GM18870 (cell line): Measurements from ENCODE around the gene GAB4.
A peak's percentile ranks its signal among the peaks of the same experiment; 100 is the strongest.
"Not testable (repeated sequence)": the region's sequence is repeated elsewhere in the genome, so short reads cannot be mapped to it uniquely, and the experiment has no call there.

Experiments used
- ATAC-seq: cut with Tn5 transposase; IDR thresholded peaks from one replicate; pipeline ENCODE4 v1.9.1; 2021; ENCODE audit warnings: moderate library complexity; ENCODE audit not compliant: unreplicated experiment

GAB4 gene

DNA sequence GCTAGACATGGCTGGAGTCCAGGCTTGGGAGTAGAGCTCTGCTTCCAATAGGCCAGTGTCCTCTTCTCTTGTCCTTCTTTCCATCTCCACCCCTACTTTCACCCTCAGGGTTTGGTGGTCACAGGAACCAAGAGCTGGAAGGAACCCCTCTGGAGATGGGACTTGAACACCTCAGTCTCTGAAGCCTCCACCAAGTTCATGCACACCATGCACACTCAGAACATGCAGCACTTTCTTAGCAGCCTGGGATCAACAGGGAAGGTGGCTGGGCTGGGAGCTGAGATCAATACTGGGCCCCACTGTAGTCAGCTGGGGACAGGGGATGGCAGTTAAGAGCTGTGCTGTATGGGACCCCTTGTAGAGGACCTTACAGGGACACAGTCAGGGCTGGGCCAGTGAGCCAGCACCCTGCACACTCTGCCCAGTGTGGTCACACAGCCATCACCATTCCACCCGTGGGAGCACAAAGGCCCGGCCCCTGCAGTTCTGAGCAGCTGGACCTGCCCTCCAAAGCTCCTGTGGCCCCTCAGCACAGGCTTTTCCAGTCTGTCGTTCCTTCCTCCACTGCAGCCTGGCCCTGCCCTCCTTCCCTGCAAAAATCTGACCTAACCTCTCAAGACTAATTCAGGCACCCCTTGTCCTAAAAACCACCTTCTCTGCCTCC, 47.7 kb downstream of the GAB4 start:
- no peak for ATAC-seq

DNA sequence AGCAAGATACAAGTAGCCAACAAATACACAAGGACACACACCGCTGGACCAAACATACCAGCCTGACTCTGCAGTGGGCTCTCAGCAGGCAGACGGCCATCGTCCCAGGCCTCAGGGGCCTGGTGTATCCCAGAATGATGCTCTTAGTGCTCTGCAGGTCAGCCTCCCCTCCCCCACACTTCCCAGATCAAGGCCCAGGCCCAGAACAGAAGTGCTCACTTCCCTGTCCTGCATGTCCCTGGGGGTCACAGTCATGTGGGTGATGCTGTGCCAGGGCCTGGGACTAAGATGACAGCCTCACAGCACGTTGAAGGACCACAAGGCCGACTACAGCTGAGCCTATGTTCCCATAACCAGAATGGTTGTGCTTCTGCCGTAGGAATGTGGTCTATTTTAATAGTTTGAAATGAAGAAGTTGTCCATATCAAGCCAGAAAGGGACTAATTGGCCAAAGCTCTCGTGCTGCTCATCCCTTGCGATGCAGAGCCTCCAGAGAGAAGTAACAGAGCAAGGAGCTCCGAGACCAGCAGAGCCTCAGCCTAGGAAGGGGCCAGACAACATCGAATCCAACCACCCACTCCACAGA, 48.6 kb downstream of the GAB4 start:
- ATAC-seq: no peak

DNA sequence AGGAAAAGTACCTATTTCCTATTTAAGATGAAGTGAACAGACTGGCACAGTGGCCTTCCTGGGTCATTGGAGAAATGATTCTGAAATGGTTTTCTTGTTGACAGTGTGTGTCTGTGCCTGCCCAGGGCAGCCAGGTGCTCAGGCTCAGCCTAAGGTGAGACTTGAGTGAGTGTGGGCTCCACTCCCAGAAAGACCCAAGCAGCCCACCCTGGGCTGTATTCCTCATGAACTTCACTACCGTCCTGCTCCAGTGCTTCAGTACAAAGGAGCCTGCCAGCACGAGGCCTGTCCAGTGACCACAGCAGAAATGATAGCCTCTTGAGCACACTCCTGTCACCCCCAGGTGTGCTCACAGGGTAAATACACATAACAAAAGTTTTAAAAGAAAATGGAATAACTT, 49.5 kb downstream of the GAB4 start:
- ATAC-seq: no peak

DNA sequence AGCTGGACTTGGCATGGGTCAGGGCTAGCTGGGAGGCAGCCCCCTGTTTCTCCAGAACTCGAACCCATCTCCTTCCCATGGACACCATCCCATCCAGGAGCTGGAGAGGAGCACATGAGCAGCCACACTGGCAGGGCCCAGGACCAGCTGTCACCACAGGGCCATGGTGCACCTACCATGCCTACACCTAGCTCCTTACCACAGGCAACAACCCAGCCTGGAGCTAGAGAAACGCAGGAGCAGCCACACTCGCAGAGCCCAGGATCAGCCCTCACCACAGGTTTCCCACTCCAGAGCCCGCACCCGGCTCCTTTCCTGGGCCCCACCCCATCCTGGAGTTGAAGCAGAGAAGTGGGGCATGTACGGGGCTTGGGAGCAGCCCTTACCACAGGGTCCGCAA, 50.2 kb downstream of the GAB4 start:
- ATAC-seq: no peak

- no peak for ATAC-seq
Measured at GRCh38 chr22:16956290-16956689, 51.7 kb downstream of the GAB4 start.

GRCh38 chr22:16955678-16956210, 52.3 kb downstream of the GAB4 start:
- no peak for ATAC-seq

DNA sequence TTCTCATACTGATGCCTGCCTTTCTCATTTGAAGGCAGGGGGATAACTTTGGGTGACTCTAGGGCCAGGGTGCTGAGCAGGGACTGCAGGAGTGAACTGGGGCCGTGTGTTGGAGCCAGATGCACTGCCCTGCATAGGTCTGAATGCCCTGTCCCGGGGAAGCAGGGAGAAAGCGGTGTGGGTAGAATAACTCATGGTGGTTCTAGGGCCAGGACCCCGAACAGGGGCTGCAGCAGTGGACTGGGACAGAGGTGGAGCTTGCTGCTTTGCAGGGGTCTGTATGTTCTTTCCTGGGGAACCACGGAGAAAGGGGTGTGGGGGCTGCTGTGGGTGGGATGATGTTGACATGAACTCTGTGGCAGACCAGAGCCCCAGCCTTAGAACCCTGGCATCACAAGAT, 52.9 kb downstream of the GAB4 start:
- no peak for ATAC-seq

DNA sequence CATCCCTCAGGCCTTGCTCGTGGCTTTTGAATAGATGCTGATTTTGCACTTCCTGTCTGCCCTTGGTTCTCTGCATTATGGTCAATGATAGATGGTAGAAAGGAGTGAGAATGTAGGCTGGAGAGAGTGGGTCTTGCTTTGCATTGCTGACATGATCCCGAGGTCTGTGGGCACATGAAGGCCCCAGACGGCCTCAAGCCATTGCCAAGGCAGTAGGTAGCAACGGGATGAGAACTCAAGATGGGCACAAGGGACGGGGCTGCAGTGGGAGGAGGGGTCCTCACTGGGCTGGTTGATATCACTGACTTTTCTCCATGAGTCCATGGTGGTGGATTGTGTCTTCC, 54.0 kb downstream of the GAB4 start:
- ATAC-seq: no peak

- no peak for ATAC-seq
Measured at GRCh38 chr22:16953206-16954059, 54.6 kb downstream of the GAB4 start.

DNA sequence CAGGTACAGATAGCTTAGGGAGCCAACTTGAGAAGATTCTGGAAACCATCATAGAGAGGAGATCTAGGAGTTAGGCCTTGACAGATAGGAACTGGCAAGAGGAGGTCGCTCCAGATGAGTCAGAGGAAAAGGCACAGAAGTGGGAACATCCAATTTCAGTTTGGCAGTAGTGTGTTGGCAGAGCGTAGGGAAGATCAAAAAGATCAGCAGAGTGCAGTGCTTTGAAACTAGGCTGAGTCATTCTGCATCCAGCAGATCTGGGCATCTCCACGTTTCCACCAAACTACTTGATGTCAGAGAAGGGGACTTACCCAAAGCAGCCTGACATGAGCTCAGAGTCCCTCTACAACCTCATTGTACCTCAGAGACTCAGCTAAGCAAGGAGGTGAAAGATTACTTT, 58.5 kb downstream of the GAB4 start:
- ATAC-seq: peak; percentile 54

GRCh38 chr22:16937811-16938210, 70.2 kb downstream of the GAB4 start:
- no peak for ATAC-seq

GRCh38 chr22:16937209-16937608, 70.8 kb downstream of the GAB4 start:
- ATAC-seq: not testable (repeated sequence)

DNA sequence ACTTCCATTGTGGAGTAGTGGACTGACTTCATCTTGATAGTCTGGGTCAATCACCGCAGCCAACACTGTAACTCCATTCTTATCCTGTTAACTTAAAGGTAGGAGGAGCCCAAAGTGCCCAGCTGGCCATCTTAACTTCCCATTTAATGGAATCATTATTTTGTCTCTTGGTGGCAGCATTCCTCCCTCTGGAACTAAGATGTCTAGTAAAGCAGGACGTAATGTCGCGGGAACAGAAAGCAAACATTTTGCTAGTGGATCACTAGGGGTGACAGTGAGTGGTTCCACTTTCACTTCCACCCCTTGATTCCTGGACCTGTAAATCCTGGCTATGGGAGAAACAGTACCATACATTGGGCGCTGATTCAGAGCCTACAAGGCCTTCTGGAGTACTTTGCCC, 71.4 kb downstream of the GAB4 start:
- ATAC-seq: no peak

GRCh38 chr22:16935209-16935608, 72.8 kb downstream of the GAB4 start:
- no peak for ATAC-seq

GRCh38 chr22:16933291-16934282, 74.4 kb downstream of the GAB4 start:
- no peak for ATAC-seq

DNA sequence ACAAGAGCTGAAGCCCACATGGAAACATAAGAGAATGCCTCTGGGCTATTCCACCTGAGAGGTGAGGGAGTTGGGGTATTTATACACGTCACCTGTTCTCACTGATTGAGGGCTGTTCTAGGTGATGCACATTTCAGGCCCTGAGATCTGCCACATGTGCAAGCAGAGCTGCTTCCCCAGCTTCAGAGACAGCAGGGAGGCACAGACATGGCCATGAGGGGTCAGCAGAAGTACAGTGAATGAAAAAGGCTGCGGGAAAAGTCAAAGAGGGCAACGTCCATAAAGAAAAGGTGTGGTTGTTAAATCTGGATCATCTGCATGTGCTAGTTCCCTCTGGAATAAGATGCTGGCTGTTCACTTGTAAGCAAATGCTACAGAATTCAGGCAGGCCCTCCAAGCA, 75.4 kb downstream of the GAB4 start:
- ATAC-seq: no peak

GRCh38 chr22:16925407-16925966, 82.5 kb downstream of the GAB4 start:
- no peak for ATAC-seq

GRCh38 chr22:16922706-16923105, 85.3 kb downstream of the GAB4 start:
- ATAC-seq: no peak

GRCh38 chr22:16922076-16922475, 85.9 kb downstream of the GAB4 start:
- no peak for ATAC-seq
